ENCODE measurements around the gene PPP4R2.

- no peak for TF ChIP-seq CTCF (IDR thresholded peaks at IDR 0.05)
- TF ChIP-seq POLR2A (IDR thresholded peaks at IDR 0.05) = no peak
Observed at GRCh38 chr3:72985576-72985975, 11.0 kb upstream of the PPP4R2 start.

All from esophagus squamous epithelium (tissue), 4 donors.